HG03095 (cell line): ENCODE results near the gene APBB1IP.
"Not testable (repeated sequence)": the region's sequence is repeated elsewhere in the genome, so short reads cannot be mapped to it uniquely, and the experiment has no call there.

Experiments used
- ATAC-seq: cut with Tn5 transposase; IDR thresholded peaks from one replicate; pipeline ENCODE4 v1.9.1; 2021; ENCODE audit warnings: moderate library complexity; ENCODE audit not compliant: unreplicated experiment

APBB1IP gene, protein sequence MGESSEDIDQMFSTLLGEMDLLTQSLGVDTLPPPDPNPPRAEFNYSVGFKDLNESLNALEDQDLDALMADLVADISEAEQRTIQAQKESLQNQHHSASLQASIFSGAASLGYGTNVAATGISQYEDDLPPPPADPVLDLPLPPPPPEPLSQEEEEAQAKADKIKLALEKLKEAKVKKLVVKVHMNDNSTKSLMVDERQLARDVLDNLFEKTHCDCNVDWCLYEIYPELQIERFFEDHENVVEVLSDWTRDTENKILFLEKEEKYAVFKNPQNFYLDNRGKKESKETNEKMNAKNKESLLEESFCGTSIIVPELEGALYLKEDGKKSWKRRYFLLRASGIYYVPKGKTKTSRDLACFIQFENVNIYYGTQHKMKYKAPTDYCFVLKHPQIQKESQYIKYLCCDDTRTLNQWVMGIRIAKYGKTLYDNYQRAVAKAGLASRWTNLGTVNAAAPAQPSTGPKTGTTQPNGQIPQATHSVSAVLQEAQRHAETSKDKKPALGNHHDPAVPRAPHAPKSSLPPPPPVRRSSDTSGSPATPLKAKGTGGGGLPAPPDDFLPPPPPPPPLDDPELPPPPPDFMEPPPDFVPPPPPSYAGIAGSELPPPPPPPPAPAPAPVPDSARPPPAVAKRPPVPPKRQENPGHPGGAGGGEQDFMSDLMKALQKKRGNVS

DNA sequence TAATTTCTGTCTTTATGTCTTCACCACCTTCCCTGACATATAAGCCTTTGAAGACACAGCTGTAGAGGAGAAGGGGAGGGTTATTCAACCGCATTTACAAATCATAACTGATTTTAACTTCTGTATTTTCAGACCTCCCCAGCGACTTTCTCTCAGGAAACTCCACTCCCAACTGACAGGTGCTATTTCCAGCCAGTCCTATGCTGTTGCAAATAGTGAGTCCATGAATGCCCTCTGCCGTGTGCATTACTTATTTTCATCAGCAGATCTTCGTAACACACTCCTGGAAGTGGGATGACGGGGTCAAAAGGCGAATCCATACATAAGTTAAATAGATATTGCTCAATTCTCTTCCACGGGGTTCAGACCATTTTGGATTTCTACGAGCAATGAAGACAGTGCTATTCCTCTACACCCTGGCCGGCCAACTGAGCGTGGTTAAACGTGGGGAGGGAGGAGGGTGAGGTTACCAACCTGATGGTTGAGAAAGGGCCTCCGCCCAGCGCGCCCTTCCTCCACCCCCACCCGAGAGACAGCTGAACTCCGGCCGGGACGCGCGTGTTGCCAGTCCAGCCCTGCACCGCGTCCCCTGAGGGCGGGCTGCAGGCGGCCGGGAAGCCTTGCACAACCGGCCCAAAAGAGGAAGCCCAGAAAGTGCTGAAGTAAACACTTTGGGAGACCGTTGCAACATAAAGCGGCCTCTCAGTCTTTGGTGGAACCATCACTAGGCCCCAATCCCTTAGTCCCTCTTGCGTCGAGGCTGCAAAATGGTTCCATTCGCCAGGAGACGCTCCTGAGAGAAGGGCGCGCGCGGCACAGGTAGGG lies at the start of gene APBB1IP:
Gene APBB1IP, plus strand, starts transcription at position 705 of the 825 bp plus-strand sequence. CDS start 53,986 bp downstream, outside the sequence.
- ATAC-seq, result peak; percentile 48

DNA sequence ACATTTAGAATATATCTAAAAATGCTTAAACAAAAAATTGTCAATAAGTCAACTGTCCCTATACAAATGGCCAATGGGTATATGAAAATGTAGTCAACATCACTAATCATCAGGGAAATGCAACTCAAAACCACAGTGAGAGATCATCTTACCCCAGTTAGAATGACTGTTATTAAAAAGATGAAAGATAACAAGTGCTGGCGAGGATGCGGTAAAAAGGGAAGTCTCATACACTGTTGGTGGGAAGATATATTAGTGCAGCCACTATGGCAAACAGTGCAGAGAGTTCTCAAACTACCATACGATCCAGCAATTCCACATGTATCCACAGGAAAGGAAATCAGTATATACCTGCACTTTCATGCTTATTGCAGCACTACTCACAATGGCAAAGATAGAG lies 48.6 kb upstream of the APBB1IP start:
- ATAC-seq, result no peak

DNA sequence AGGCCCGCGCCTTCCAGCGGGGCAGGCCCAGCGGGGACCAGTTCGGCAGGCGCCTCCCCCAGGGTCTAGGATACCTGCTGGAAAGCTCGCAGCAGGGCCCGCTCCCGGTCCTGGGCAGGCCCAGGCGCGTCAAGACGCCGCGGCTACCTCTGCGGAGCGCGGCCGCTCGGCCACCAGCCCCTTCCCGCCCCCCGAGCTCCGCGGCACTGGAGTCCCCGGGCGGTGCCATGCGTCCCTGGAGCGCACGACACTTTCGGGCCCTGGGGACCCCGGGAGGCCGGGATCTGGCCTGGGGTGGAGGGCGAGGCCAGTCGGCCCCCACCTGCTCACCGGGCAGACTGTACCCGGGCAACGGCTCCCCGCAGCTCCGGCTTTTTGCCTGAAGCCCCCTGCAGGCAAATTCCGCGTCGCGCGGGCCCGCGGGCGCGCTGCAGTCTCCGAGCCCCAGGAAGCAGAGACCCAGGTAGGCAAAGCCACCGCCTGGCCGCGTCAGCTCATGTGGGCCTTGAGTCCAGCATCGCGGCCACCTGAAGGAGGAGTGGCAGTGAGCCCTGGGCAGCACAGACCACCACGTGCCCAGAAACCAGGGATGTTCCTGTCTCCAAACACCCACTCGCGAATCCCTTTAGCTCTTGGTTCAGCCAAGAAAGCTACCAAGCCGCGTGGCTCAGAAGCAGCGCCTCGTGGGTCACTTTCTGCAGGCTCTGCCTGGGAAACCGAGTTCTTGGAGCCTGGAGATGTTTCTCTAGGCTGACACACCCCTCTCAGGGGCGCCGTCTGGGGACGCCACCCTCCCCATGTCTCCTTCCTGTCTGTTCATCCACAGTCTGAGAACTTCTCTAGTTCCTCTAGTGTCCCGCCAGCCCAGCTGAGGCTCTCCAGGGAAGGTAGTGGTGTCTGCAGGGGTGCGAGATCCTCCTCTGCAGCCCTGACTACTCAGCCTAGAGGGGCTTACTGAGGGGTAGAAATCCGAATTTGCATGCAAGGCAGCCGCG lies 46.1 kb upstream of the APBB1IP start:
- no peak for ATAC-seq

DNA sequence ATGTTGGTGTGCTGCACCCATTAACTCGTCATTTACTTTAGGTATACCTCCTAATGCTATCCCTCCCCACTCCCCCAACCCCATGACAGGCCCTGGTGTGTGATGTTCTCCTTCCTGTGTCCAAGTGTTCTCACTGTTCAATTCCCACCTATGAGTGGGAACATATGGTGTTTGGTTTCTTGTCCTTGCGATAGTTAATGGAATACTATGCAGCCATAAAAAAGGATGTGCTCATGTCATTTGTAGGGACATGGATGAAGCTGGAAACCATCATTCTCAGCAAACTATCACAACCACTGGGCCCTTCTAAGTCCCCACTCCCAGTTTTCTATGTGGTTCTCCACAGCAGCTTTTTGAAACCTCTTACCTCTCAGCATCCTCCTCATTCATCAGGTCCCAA lies 39.8 kb upstream of the APBB1IP start:
- ATAC-seq, result not testable (repeated sequence)

DNA sequence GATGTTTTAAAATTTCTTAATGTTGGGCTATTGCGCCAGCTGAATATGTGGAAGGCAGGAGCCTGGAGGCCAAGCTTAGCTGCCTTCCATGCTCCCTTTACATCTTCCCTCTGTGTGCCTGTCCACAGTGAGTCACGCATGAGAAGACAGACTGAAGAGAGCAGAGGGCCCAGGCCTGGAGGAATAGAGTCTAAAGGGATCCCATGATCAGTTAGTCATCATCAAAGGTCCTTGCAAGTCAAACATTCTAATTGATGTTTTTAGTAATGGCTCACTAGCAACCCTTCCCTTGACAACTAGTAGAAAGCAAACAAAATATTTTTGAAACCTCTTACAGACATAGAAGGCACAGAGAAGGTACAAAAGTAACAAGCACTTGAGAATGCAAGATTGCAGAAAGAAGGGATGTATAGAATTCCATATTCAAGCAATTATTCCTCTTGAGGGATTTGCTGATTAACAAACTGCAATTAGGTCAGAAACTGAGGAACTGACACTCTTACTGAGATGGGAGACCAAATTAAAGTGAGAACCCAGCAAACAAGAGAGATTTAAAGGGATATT lies 30.7 kb upstream of the APBB1IP start:
- no peak for ATAC-seq

DNA sequence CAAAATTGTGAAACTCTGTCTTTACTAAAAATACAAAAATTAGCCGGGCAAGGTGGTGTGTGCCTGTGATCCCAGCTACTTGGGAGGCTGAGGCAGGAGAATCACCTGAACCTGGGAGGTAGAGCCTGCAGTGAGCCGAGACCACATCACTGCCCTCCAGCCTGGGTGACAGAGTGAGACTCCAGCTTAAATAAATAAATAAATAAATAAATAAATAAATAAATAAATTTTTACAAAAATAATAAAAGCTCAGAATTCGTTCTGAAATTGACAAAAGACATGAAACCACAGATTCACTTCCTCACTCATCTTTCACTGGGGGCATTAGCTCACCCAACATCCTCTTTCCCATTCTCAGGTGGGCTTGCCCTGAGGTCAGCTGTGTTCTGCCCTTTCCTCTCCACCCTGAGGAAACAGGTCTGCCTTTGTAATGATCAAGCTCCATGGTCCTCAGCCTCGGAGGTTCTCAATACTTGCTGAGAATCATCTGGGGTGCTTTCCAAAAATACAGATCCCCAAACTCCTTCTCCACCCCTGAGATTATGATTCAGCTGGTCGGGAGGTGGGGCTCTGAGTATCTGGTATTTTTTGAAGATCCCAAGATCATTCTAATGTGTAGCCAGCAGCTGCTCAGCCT lies 29.2 kb upstream of the APBB1IP start:
- peak; percentile 49 for ATAC-seq

DNA sequence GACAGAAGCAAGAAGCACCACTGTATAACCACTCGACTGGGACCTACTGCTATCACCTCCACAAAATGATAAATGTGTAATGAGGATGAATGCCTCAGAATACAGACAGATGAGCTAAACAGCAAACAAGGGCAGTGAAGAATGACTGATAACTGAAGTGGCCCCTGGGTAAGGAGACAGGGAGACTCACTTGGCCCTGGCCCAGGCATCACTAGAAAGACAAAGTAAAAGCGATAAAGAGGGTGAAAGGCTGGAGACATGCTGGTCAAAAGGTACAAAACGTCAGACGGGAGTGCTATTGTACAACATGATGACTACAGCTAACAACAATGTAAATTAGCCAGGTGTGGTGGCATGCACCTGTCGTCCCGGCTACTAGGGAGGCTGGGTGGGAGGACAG lies 27.8 kb upstream of the APBB1IP start:
- no peak for ATAC-seq

DNA sequence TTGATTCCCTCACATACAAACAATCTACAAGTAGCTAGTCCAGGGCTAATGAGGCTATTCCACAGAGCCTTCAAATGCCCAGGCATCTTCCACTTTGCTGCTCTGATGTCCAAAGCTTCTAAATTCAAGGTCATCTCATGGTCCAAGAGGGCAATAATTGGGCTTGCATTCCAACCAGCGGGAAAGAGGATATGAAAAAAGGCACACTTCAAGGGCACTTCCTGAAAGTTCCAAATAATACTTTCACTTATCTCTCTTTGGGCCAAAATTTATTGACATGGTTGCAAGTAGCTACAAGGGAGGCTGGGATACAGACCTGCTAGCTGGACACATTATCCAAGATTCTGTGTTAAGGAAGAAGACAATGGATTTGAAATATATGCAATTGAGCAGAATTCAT lies 25.2 kb upstream of the APBB1IP start:
- no peak for ATAC-seq

DNA sequence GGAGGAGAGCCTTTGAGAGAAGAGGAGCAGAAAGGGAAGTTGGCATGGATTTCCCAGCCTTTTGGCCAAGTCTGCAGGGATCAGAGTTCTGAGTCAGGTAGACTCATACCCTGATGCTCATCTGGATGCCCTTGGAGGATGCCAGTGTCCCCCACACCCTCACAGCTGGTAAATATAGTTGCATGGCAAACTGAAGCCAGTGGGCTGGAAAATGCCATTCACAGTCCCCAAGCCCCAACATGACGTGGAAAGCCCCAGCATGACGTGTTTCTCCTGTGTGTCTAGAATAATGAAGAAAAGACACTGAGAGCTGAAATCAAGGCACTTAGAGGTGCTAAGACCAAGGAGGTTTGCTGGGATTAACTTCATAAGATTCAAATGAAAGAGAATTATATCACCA lies 24.8 kb upstream of the APBB1IP start:
- no peak for ATAC-seq

DNA sequence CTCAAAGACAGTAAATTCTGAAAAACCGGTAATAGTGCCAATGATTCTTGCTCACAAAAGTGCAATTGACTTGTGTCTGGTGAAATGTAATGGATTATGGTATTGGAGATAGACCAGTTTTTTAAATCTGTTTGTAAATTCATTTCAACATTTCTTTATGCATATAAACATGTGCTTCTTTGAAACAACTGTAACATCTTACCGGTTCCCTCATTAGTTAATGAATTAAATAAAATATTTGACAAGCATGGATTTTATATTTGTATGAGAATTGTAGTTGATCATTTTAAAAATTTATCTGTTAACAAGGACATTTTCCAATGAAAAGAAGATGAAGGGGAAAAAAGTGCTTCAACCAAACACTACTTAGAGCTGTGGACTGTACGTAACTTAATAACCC lies 21.0 kb upstream of the APBB1IP start:
- no peak for ATAC-seq

DNA sequence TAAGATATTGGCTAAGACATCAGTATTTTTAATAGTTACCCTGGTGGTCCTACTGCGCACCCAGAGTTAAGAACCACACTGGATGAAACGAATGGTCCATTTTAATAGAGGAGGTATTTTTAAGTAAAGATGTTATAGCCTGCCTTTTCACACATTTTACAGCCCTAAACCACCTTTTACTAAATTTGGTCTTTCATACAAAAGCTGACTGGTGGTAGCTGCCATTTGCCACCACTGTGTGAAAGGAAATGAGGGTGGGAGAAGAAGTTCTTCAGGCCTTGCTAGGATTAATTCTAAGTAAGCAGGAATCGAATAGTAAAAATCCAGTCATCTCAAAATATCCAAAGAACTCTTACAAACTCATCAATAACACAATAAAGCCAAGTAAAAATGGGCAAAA lies 15.2 kb upstream of the APBB1IP start:
- ATAC-seq, result no peak

DNA sequence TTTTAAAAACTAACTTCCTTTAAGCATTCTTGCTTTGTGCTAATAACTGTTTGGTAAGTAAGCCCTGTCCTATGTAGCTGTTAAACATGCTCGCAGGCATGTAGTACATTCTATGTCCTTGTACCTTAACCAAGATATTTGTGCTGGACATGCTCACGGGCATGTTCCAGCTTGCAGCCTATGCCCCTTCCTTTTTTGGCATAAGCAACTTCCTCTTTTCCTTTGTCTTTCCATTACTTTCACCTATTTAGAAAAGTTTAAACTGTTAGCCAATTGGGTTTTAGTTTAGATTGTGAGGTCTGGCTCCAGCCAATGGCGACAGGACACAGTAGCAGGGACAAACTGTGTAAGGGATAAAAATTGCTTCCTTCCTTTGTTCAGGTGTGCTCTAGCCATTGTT lies 14.4 kb upstream of the APBB1IP start:
- ATAC-seq, result no peak

DNA sequence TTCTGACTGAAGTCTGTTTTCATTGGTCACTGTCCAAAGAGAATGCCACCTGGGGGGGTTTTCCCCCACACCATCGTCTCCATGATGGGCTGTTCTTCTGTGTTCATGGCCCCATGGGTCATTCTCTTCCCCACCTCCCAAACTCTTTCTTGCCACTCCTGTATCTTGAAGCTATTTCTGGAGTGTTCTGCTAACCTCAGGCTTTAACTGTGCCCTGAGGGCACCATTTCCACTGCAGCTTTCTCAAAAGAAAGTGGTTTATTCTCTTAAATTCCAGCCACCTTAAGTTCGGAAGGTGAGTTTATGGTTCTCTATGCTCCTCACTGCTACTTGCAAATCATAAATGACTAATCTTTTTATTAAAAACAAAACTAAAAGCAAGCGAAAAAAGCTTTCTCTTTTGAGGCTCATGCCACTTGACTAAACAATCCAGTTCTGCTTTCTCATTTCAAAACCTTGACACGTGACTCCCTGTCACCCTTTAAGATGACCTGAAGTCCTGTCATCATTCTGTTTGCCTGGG lies 7.4 kb upstream of the APBB1IP start:
- ATAC-seq, result peak; percentile 83

DNA sequence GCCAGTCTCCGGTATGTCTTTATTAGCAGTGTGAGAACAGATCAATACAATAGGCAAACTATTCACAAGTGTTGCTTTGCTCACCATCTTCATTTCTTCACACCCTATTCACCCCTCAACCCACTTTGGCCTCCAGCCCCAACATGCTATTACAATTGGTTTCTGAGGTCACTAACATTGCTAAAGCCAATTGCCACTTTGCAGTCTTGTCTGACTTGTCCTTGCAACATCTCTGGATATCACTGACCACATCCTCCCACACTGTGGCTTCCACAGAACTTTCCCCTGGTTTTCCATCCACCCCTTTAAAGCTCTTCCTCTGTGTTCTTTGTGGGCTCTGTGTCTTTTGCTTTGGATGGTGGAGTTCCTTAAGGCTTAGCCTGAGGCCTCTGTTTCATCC lies 5.2 kb upstream of the APBB1IP start:
- no peak for ATAC-seq

DNA sequence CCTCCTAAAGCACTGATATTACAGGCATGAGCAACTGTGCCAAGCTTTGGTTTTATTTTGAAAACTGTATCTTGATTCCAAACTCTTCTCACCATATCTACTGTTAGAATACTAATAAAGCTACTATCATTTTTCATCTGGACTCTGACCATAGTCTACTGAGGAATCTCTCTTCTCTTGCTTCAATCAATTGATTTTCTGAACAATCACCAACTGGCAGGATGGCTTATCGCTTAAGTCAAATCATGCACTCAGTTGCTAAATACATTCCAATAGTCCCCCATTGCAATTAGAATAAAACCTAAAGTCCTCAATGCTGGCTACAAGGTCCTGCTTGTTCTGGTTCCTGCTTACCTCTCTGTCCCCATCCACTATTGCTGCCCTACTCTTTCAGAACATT lies 2.3 kb upstream of the APBB1IP start:
- no peak for ATAC-seq

DNA sequence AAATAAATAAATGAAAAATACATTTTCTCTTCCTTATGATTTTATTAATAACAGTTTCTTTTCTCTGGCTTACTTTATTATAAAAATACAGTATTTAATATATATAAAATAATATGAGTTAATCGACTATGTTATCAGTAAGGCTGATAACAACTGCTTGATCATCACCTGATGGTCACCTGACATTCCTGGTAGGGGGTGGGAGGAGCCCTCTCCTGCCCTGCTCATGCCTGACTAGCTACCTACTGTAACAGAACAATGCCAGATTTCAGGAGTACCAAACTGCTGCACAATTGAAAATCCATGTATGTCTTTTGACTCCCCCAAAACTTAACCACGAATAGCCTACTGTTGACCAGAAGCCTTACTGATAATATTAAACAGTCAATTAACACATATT lies 1.3 kb upstream of the APBB1IP start:
- no peak for ATAC-seq

DNA sequence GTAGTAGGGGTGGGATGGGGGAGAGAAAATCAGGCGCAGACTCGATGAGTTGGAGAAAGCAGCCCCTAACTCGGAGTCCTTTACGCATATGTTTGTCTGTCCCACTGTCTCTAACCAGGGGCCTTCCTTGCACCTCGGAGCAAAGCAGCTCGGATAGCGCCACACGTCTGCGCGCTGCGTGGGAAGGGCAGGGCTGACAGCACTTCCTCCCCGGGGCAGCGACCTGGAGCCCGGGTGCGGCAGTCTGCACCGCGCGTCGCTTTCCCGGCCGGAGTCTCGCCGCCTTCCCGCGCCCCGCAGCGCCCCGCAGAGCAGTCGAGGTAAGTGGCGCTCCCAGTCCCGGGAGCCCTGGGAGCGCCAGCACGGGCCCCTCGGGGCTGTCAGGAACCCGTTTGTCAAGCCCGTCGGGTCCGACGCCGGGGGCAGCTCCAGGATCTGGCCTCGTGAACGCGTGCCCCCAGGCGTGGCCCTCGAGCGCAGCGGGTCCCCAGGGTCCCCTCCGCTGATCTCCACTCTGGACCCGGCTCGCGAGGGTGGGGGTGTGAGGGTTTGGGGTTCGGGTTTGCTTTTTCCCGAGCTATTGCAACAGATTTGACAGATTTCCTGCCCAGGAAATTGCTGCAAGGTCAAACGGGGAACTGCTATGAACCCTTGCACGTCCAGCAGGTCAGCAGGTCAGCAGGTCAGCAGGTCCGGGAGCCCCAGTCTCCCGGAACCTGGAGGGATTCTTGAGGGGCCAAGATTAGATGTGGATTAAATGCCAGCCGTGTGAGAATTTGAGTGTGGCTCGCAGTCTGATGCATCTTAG lies 597 bp downstream of the APBB1IP start:
- peak; percentile 56 for ATAC-seq

DNA sequence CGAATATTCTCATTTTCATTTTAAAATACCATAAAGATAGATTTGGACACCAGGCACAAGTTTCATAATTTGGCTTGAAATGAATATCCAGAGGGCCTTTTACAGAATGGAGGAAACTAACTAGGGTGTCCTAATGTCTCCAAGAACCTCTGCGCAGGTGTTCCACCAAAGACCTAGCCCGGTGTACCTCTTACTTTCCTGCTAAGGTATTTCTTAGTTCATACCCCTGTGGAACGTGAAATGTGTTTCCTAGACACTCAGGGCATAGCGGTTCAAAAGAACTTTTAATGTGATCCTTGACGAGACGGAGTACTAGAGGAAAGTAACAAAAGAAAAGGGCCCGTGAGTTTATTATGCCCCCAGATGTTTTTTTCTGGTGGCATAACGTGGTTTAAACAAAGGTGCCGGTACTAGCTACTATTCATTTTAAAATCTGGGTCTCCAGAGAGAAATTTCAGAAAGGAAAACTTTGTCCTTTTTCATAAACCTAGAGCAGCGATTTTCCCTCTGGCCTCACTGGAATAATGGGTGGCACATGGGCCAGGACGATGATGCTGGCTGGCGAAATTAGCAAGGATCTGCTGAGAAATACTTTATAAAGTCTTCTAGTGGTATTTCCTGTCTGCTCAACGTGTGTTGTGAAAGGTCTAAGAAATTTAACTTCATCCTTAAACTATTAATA lies 1.4 kb downstream of the APBB1IP start:
- no peak for ATAC-seq
